ENCODE data around the gene CERS4.

Gene CERS4

DNA sequence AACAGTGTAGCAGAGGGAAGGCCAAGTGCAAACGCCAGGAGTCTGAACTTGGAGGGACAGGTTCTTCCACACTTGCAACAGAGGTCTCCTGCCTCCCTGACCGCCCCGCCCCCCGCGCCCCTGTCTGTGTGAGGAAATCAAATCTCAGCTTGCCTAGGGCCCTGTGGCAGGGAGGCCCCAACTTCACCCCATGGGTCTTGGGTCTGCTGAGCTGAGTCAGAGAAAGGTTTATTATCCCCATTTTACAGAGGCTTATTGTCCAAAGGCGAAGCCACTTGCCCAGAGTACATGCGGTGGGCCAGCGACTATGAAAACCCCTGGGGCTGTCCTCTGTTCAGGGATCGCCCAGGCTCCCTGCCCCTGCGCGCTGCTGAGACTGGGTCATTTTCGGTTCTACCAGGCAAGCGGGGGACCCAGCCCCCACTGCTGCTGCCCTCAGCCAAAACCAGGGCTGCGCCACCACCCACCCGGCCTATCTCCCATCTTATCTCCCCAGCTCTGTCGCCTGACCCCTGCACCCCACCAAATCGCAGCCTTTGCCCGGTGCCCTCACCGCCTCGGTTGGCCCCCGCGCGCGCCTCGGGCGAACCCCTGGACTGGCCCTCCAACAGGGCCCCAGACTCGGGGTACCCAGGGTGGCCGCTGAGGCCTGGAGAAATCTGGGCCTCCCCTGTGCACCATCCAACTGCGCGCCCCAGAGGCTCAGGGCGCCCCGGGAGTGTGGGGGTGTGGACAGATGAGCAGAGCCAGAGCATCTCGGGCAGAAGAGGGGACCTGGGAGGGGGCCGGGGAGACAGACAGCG is 850 bp upstream of the CERS4 start:
- Histone ChIP-seq H2AFZ (ENCODE audit: low read depth, low read length, severe bottlenecking) (no peak overlapping the region), H3K27me3 (ENCODE audit: low read length) (no peaks in the 10 kb centered on the region), H3K9ac (ENCODE audit: low read length) (peak overlapping the region; percentile 50; the same call in 1 of the 2 replicates), H3K4me3 (ENCODE audit: insufficient read depth, low read length, poor library complexity, severe bottlenecking) (peak overlapping the region; percentile 41), H4K20me1 (ENCODE audit: low read depth, low read length) (no peaks in the 10 kb centered on the region), H3K4me2 (ENCODE audit: low read depth, low read length, poor library complexity, severe bottlenecking) (peak overlapping the region; percentile 58), H3F3A (ENCODE audit: insufficient read depth) (peaks cover 4% of the 10 kb centered on the region; the same call in 1 of the 2 replicates), H3K9me3 (ENCODE audit: insufficient read depth, low read length) (no peaks in the 10 kb centered on the region), H3K79me2 (ENCODE audit: insufficient read depth, low read length) (peaks cover 15% of the 10 kb centered on the region; the same call in 1 of the 2 replicates), H3K9me2 (replicated peaks; ENCODE audit: insufficient read depth, low read length) (no peaks in the 10 kb centered on the region), H3K27ac (ENCODE audit: low read depth, low read length) (no peak overlapping the region), H3K36me3 (ENCODE audit: low read length) (no peaks in the 10 kb centered on the region)
- TF ChIP-seq CTCF (IDR thresholded peaks at IDR 0.05; ENCODE audit: insufficient read depth, low read length, poor library complexity, severe bottlenecking) (no peak), EZH2phosphoT487 (conservative IDR thresholded peaks at IDR 0.05; ENCODE audit: low read length) (no peak)

DNA sequence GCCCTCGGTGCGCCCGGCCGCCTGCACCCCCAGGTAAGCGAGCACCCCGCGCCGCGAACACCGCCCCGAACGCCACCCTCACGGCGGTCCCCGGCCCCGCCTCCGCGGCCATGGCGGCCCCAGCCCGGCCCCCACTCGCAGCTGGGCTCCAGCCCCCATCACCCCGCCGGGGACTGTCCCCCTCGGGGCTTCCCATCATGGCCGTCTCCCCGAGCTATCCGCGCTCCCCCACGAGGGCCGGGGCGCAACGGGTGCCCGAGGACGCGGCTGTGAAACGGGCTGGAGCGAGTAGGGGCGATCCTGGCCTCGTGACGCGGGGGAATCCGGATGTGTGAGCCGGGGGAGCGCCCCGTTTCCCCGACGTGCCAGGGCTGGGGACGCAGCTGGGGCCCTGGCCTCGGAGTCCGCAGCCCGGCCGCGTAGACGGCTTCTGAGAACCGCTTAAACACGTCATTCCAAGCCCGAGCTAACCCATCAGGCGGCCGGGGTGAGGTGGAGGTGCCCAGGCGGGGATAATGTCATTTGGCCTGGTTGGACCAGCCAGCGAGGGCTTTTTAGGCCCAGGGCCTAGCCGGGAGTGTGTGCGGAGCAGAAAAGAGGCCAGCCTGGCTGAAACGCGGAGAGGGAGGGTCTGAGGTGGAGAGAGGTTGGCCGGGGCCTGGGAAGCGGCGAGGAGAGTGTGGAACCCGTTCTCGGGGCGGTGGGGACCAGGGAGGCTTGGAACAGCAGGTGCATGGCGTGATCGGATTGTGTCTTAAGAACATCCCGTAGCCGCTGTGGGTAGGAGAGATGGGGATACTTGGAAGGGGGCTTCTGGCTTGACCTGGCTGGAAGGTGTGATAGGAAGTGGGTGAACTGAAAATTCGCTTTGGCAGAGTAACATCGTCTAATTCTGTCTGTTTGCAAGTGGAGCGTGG is 550 bp downstream of the CERS4 start:
- peaks cover 4% of the 10 kb centered on the region; the same call in 1 of the 2 replicates for H3F3A ChIP-seq (ENCODE audit: insufficient read depth)
- no peaks in the 10 kb centered on the region for H3K9me2 ChIP-seq (replicated peaks; ENCODE audit: insufficient read depth, low read length)
- no peaks in the 10 kb centered on the region for H3K27me3 ChIP-seq (ENCODE audit: low read length)
- peak overlapping the region; percentile 65 for H3K27ac ChIP-seq (ENCODE audit: low read depth, low read length)
- peak overlapping the region; percentile 58 for H3K4me3 ChIP-seq (ENCODE audit: insufficient read depth, low read length, poor library complexity, severe bottlenecking)
- no peaks in the 10 kb centered on the region for H4K20me1 ChIP-seq (ENCODE audit: low read depth, low read length)
- H3K36me3 ChIP-seq (ENCODE audit: low read length): no peaks in the 10 kb centered on the region
- TF ChIP-seq CTCF (IDR thresholded peaks at IDR 0.05; ENCODE audit: insufficient read depth, low read length, poor library complexity, severe bottlenecking) (no peak), EZH2phosphoT487 (conservative IDR thresholded peaks at IDR 0.05; ENCODE audit: low read length) (no peak)
- H3K79me2 ChIP-seq (ENCODE audit: insufficient read depth, low read length): peaks cover 15% of the 10 kb centered on the region; the same call in 1 of the 2 replicates
- peak overlapping the region; percentile 70 for H3K4me2 ChIP-seq (ENCODE audit: low read depth, low read length, poor library complexity, severe bottlenecking)
- peak overlapping the region; percentile 73 for H3K9ac ChIP-seq (ENCODE audit: low read length)
- peak overlapping the region; percentile 28 for H2AFZ ChIP-seq (ENCODE audit: low read depth, low read length, severe bottlenecking)
- H3K9me3 ChIP-seq (ENCODE audit: insufficient read depth, low read length): no peaks in the 10 kb centered on the region

- H4K20me1 ChIP-seq (ENCODE audit: low read depth, low read length): no peaks in the 10 kb centered on the region
Measured at GRCh38 chr19:8210421-8211101, 1.4 kb downstream of the CERS4 start.

More at GRCh38 chr19:8210421-8211101, 1.4 kb downstream of the CERS4 start:
- Histone ChIP-seq H3K36me3 (ENCODE audit: low read length) (no peaks in the 10 kb centered on the region), H3K27me3 (ENCODE audit: low read length) (no peaks in the 10 kb centered on the region), H3K9ac (ENCODE audit: low read length) (peak overlapping the region; percentile 73), H3K27ac (ENCODE audit: low read depth, low read length) (peak overlapping the region; percentile 65), H3K9me3 (ENCODE audit: insufficient read depth, low read length) (no peaks in the 10 kb centered on the region), H3F3A (ENCODE audit: insufficient read depth) (peaks cover 4% of the 10 kb centered on the region; the same call in 1 of the 2 replicates), H3K9me2 (replicated peaks; ENCODE audit: insufficient read depth, low read length) (no peaks in the 10 kb centered on the region), H3K79me2 (ENCODE audit: insufficient read depth, low read length) (peaks cover 15% of the 10 kb centered on the region; the same call in 1 of the 2 replicates), H3K4me2 (ENCODE audit: low read depth, low read length, poor library complexity, severe bottlenecking) (peak overlapping the region; percentile 70), H3K4me3 (ENCODE audit: insufficient read depth, low read length, poor library complexity, severe bottlenecking) (peak overlapping the region; percentile 58), H2AFZ (ENCODE audit: low read depth, low read length, severe bottlenecking) (no peak overlapping the region)
- TF ChIP-seq EZH2phosphoT487 (conservative IDR thresholded peaks at IDR 0.05; ENCODE audit: low read length): no peak
- no peak for TF ChIP-seq CTCF (IDR thresholded peaks at IDR 0.05; ENCODE audit: insufficient read depth, low read length, poor library complexity, severe bottlenecking)

Measured in SU-DHL-6 (cell line).